ENCODE data around the gene FBLN1. TPM values are rescaled to one million over a fixed set of nuclear protein-coding genes. Genes with fewer than 3 reads are reported as not detected.

Gene FBLN1
- total RNA-seq, 2 donors from 2014 or later = 226 to 305 TPM

DNA sequence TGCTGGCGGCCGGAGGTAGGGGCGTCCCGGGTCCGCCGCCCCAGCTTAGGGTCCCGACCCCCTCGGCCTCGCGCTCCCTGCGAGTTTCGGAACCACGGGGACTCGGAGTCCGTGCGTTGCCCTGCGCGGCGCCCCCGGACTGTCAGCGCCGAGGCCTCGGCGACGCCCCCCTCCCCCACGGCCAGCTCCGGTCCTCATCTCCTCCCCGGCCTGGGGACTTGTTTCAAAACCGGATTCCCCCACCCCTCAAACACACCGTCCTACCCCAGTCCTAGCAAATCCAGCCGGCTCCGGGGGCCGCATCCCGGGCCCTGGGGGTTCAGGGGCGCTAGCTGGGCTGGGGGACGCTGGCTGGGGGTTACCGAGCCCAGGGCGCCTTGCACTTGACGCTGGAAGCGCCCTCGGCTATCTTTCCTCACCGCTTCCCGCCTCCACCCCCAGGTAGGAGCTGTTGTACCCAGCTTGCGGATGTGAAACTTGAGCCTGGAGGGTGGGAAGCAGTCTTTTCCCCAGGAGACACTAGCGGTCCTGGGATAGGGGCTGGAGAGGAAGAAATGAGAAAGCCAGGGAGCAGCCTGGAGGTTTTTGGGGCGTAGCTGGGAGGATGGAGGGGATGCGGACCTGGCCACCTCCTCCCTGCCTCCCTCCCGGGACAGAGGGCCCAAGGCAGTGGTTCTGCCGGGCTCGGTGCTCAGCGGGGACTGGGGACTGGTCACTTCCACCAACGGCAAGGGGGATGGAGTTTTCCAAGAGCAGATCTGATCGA lies 550 bp downstream of the FBLN1 start:
- Histone ChIP-seq H3K9me3 (ENCODE audit: control insufficient read depth, low read length) (no peaks in the 10 kb centered on the region), H3K4me1 (ENCODE audit: control insufficient read depth, insufficient read depth, low read length) (peaks cover 3% of the 10 kb centered on the region), H3K36me3 (ENCODE audit: control insufficient read depth, insufficient read depth, low read length) (peaks cover 16% of the 10 kb centered on the region), H3K9ac (ENCODE audit: extremely low read depth, low read length, poor library complexity, severe bottlenecking) (peak overlapping the region; percentile 71), H3K4me3 (ENCODE audit: low read length) (peak overlapping the region; percentile 96), H3K27me3 (ENCODE audit: control insufficient read depth, insufficient read depth, low read length, poor library complexity, severe bottlenecking) (no peaks in the 10 kb centered on the region), H3K27ac (ENCODE audit: low read depth, low read length) (peak overlapping the region; percentile 85)
- Mint-ChIP-seq H3K27me3 (ENCODE audit: insufficient read depth) (peaks cover 5% of the 10 kb centered on the region), H3K9me3 (no peaks in the 10 kb centered on the region), H3K4me1 (peaks cover 26% of the 10 kb centered on the region), H3K36me3 (ENCODE audit: low read depth) (peaks cover 9% of the 10 kb centered on the region), H3K4me3 (peak overlapping the region; percentile 83), H3K27ac (peak overlapping the region; percentile 95)
- TF ChIP-seq, protein P1, sequence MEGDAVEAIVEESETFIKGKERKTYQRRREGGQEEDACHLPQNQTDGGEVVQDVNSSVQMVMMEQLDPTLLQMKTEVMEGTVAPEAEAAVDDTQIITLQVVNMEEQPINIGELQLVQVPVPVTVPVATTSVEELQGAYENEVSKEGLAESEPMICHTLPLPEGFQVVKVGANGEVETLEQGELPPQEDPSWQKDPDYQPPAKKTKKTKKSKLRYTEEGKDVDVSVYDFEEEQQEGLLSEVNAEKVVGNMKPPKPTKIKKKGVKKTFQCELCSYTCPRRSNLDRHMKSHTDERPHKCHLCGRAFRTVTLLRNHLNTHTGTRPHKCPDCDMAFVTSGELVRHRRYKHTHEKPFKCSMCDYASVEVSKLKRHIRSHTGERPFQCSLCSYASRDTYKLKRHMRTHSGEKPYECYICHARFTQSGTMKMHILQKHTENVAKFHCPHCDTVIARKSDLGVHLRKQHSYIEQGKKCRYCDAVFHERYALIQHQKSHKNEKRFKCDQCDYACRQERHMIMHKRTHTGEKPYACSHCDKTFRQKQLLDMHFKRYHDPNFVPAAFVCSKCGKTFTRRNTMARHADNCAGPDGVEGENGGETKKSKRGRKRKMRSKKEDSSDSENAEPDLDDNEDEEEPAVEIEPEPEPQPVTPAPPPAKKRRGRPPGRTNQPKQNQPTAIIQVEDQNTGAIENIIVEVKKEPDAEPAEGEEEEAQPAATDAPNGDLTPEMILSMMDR (conservative IDR thresholded peaks at IDR 0.05) = no peak
- WGBS, 2 experiments (ENCODE audit: insufficient coverage in 1 of 2, insufficient read length in 1 of 2) = 0 to 5% methylated on average over 4 to 51 of the region's 53 CpGs
- DNase-seq = peak; percentile 81

DNA sequence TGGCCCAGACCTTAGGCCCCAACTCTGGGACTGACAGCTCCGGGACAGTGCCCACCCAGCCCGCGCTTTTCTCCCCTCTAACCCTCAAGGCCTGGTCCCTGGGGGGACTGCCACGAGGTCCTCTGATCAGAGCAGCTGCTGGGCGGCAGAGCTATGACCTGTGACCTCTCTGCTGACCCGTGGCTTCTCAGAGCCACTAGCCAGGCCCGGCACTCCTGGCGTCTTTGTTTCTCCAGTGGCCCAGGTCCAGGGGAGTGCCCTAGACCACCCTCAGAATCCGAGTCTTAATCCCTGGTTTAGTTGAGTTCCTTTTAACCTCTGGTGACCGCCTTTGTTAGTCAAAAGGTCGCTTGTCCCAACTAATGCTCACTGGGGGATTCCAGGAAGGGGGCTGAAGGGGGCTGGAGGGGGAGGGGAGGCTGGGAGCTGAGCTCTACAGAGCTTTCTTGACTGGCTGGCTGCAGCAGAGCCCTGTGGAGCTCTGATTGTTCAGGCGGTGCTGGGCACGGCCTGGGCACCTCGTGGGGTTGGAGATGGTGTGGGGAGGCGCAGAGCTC lies 1.2 kb downstream of the FBLN1 start:
- Histone ChIP-seq H3K9me3 (ENCODE audit: control insufficient read depth, low read length) (no peaks in the 10 kb centered on the region), H3K27me3 (ENCODE audit: control insufficient read depth, insufficient read depth, low read length, poor library complexity, severe bottlenecking) (no peaks in the 10 kb centered on the region), H3K9ac (ENCODE audit: extremely low read depth, low read length, poor library complexity, severe bottlenecking) (peak overlapping the region; percentile 71), H3K4me3 (ENCODE audit: low read length) (peak overlapping the region; percentile 96), H3K27ac (ENCODE audit: low read depth, low read length) (peak overlapping the region; percentile 85), H3K36me3 (ENCODE audit: control insufficient read depth, insufficient read depth, low read length) (peaks cover 20% of the 10 kb centered on the region), H3K4me1 (ENCODE audit: control insufficient read depth, insufficient read depth, low read length) (peaks cover 3% of the 10 kb centered on the region)
- H3K36me3 Mint-ChIP-seq (ENCODE audit: low read depth) = peaks cover 9% of the 10 kb centered on the region
- H3K9me3 Mint-ChIP-seq = no peaks in the 10 kb centered on the region
- WGBS, 2 experiments (ENCODE audit: insufficient coverage in 1 of 2, insufficient read length in 1 of 2) = 0% methylated on average over 6 to 15 of the region's 15 CpGs
- DNase-seq = peak; percentile 87
- H3K4me3 Mint-ChIP-seq = peak overlapping the region; percentile 83
- H3K27me3 Mint-ChIP-seq (ENCODE audit: insufficient read depth) = peaks cover 5% of the 10 kb centered on the region
- H3K4me1 Mint-ChIP-seq = peaks cover 26% of the 10 kb centered on the region
- TF ChIP-seq, protein P1 (conservative IDR thresholded peaks at IDR 0.05) = no peak
- peak overlapping the region; percentile 95 for H3K27ac Mint-ChIP-seq

DNA sequence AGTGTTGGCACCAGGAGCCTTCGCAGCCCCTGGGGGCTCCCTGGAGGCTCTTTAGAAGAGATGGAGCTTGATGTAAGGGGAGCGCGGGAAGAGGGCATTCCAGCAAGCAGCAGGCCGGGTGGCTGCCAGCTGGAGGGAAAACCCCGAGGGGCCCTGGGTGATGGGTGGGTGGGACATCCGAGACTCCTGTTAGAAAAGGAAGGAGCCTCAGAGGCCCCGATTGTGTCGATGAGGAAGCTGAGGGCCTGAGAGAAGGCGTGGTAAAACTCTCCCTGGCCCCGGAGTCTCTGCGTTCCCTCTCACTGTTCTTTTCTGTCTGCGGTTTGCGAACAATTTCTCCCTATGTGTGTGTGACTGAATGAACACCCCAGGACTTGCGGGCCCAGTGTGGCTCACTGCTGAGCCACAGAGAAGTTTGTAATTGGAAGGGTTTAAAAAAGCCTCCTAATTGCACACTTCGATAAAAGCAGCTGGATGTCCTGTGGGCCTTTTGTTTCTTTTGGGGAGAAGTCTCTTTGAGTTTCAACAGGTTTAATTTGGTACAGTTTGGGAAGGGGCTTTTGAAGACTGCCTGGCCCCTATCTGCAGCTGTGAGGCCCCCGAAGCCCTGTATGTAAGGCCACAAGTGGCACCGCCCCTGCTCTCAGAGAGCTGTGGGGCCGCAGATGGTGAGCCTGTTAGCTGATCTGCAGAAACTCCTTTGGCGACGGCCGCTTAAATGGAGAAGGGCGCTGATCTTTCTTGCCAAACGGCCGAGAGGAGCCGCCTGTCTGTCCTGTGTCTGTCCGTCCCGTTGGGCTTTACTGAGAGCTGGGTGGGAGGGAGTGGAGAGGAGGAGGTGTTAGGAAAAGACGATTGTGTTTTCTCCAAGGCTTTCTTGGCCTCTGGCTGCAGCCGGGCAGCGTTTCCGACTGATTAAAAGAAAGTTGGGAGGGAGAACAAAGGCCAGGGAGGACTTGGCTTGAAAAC lies 2.0 kb downstream of the FBLN1 start:
- peak overlapping the region; percentile 71 for H3K9ac ChIP-seq (ENCODE audit: extremely low read depth, low read length, poor library complexity, severe bottlenecking)
- H3K4me1 ChIP-seq (ENCODE audit: control insufficient read depth, insufficient read depth, low read length) = peaks cover 3% of the 10 kb centered on the region
- peak overlapping the region; percentile 96 for H3K4me3 ChIP-seq (ENCODE audit: low read length)
- Mint-ChIP-seq H3K27ac (peak overlapping the region; percentile 95), H3K4me3 (peak overlapping the region; percentile 83), H3K36me3 (ENCODE audit: low read depth) (peaks cover 9% of the 10 kb centered on the region), H3K4me1 (peaks cover 28% of the 10 kb centered on the region), H3K9me3 (no peaks in the 10 kb centered on the region), H3K27me3 (ENCODE audit: insufficient read depth) (peaks cover 5% of the 10 kb centered on the region)
- H3K27ac ChIP-seq (ENCODE audit: low read depth, low read length) = peak overlapping the region; percentile 85
- WGBS, 2 experiments (ENCODE audit: insufficient coverage in 1 of 2, insufficient read length in 1 of 2) = 2 to 5% methylated on average over 14 to 31 of the region's 31 CpGs
- no peaks in the 10 kb centered on the region for H3K9me3 ChIP-seq (ENCODE audit: control insufficient read depth, low read length)
- peak; percentile 77 for DNase-seq
- H3K36me3 ChIP-seq (ENCODE audit: control insufficient read depth, insufficient read depth, low read length) = peaks cover 24% of the 10 kb centered on the region
- TF ChIP-seq, protein P1 (conservative IDR thresholded peaks at IDR 0.05) = no peak
- no peaks in the 10 kb centered on the region for H3K27me3 ChIP-seq (ENCODE audit: control insufficient read depth, insufficient read depth, low read length, poor library complexity, severe bottlenecking)

All from endodermal cell (in vitro differentiated cells).